H1 (cell line): ENCODE results near the gene UBE3C. TPM values are rescaled to one million over a fixed set of nuclear protein-coding genes. Genes with fewer than 3 reads are reported as not detected.
"Not testable (repeated sequence)": the region's sequence is repeated elsewhere in the genome, so short reads cannot be mapped to it uniquely, and the experiment has no call there.

Experiments used
- CTCF ChIA-PET: fragments of 300-600 bp; sonication (Branson Sonifier 250); formaldehyde crosslinking; loops from one replicate; lab custom pipeline; 2021; ENCODE audit not compliant: partially characterized antibody; lab: Charles Lee
- POLR2A ChIA-PET: fragments of 300-600 bp; sonication (Branson Sonifier 250); formaldehyde crosslinking; loops from one replicate; lab custom pipeline; 2021; ENCODE audit warnings: inconsistent platforms; ENCODE audit not compliant: partially characterized antibody; lab: Charles Lee
- DNase-seq, 2 experiments: peaks; one replicate each; pipeline versions ENCODE4 v3.0.0 to v3.0.0-alpha.2; 2010 to 2022; ENCODE audit warnings: low spot score in 2 of 2, low read depth in 1 of 2, mixed read lengths in 1 of 2
- FAIRE-seq: peaks from 2 replicates; lab custom pipeline; 2011; peaks lifted over from hg19 to GRCh38; lab: Jason Lieb, UNC
- H2AFZ ChIP-seq: 2 replicates; pipeline ENCODE4 v1.8.1; 2012; ENCODE audit warnings: low read length, inconsistent platforms
- H2AK5ac ChIP-seq: 2 replicates; pipeline ENCODE4 v1.6.1; 2013; ENCODE audit warnings: low read depth, low read length
- H2BK120ac ChIP-seq: replicated peaks from 2 replicates; pipeline ENCODE3; 2013; ENCODE audit warnings: low read depth, low read length, inconsistent platforms
- H2BK12ac ChIP-seq: 2 replicates; pipeline ENCODE4 v1.6.1; 2013; ENCODE audit warnings: low read depth, low read length
- H2BK15ac ChIP-seq: 2 replicates; pipeline ENCODE4 v1.6.1; 2013; ENCODE audit warnings: low read length
- H2BK20ac ChIP-seq: 2 replicates; pipeline ENCODE4 v1.6.1; 2013; ENCODE audit warnings: low read length
- H2BK5ac ChIP-seq: 2 replicates; pipeline ENCODE4 v1.6.1; 2013; ENCODE audit warnings: low read depth, low read length
- H3K14ac ChIP-seq: 2 replicates; pipeline ENCODE4 v1.6.1; 2013; ENCODE audit warnings: inconsistent platforms; ENCODE audit not compliant: insufficient read length
- H3K18ac ChIP-seq: 2 replicates; pipeline ENCODE4 v1.6.1; 2013; ENCODE audit warnings: low read length; ENCODE audit errors: extremely low read depth
- H3K23ac ChIP-seq: 2 replicates; pipeline ENCODE4 v1.6.1; 2013; ENCODE audit warnings: inconsistent platforms; ENCODE audit not compliant: insufficient read length
- H3K23me2 ChIP-seq: 2 replicates; pipeline ENCODE4 v1.6.1; 2013; ENCODE audit warnings: low read depth, low read length
- H3K27ac ChIP-seq: 2 replicates; pipeline ENCODE4 v1.6.1; 2011; ENCODE audit warnings: low read depth, low read length, inconsistent platforms
- H3K27me3 ChIP-seq, 4 experiments: replicated peaks in 1 of 4; 1 replicate in 1 of 4; 2 replicates in 3 of 4; pipeline versions ENCODE4 v1.6.1 to v1.8.1; 2011 to 2013; ENCODE audit warnings: low read length in 3 of 4, mild to moderate bottlenecking in 3 of 4, inconsistent platforms in 2 of 4, mixed read lengths in 2 of 4, moderate library complexity in 1 of 4; ENCODE audit not compliant: control insufficient read depth in 3 of 4, insufficient read depth in 3 of 4; ENCODE audit errors: extremely low read depth in 1 of 4
- H3K36me3 ChIP-seq, 4 experiments: 2 replicates each; pipeline versions ENCODE4 v1.6.1 to v1.8.1; 2011 to 2013; ENCODE audit warnings: mild to moderate bottlenecking in 4 of 4, low read length in 3 of 4, moderate library complexity in 2 of 4, control low read depth in 1 of 4, inconsistent platforms in 1 of 4; ENCODE audit not compliant: insufficient read depth in 4 of 4, control insufficient read depth in 2 of 4
- H3K4ac ChIP-seq: replicated peaks from 2 replicates; pipeline ENCODE3; 2013; ENCODE audit warnings: low read length, low read depth, mixed read lengths, inconsistent platforms; ENCODE audit not compliant: insufficient read length
- H3K4me1 ChIP-seq, 4 experiments: replicated peaks in 1 of 4; 1 replicate in 1 of 4; 2 replicates in 3 of 4; pipeline versions ENCODE4 v1.6.1 to v1.8.1; 2011 to 2013; ENCODE audit warnings: low read length in 3 of 4, inconsistent platforms in 2 of 4, mixed read lengths in 1 of 4; ENCODE audit not compliant: insufficient read depth in 4 of 4, control insufficient read depth in 3 of 4
- H3K4me2 ChIP-seq, 2 experiments: 2 replicates each; pipeline versions ENCODE4 v1.6.1 to v1.8.1; 2011 to 2013; ENCODE audit warnings: low read depth in 2 of 2, low read length in 2 of 2, control low read depth in 1 of 2, inconsistent platforms in 1 of 2, mild to moderate bottlenecking in 1 of 2; ENCODE audit not compliant: insufficient read depth in 1 of 2
- H3K4me3 ChIP-seq, 4 experiments: fragments of 200-600, 300-600 bp in 1 of 4; sonication (generic), shearing (Covaris generic), sonication (Bioruptor Twin) in 1 of 4; 2 replicates each; pipeline versions ENCODE4 v1.5.1 to v1.8.1; 2011 to 2016; ENCODE audit warnings: low read length in 4 of 4, low read depth in 3 of 4, control low read depth in 2 of 4, inconsistent platforms in 2 of 4, mild to moderate bottlenecking in 2 of 4, mixed read lengths in 1 of 4, moderate library complexity in 1 of 4; ENCODE audit not compliant: insufficient read depth in 2 of 4; ENCODE audit errors: extremely low read depth in 1 of 4
- H3K56ac ChIP-seq: replicated peaks from 2 replicates; pipeline ENCODE3; 2013; ENCODE audit warnings: low read depth, mild to moderate bottlenecking, mixed read lengths, low read length, inconsistent platforms; ENCODE audit not compliant: insufficient read length
- H3K79me1 ChIP-seq: 2 replicates; pipeline ENCODE4 v1.6.1; 2013; ENCODE audit warnings: low read depth, low read length, control low read depth
- H3K79me2 ChIP-seq, 2 experiments: 2 replicates each; pipeline versions ENCODE4 v1.6.1 to v1.8.1; 2012 to 2013; ENCODE audit warnings: low read length in 2 of 2, mild to moderate bottlenecking in 2 of 2, inconsistent platforms in 1 of 2; ENCODE audit not compliant: insufficient read depth in 2 of 2, control insufficient read depth in 1 of 2
- H3K9ac ChIP-seq, 4 experiments: replicated peaks in 1 of 4; 1 replicate in 1 of 4; 2 replicates in 3 of 4; pipeline versions ENCODE4 v1.6.1 to v1.8.1; 2011 to 2013; ENCODE audit warnings: low read depth in 3 of 4, low read length in 3 of 4, control low read depth in 2 of 4, mild to moderate bottlenecking in 2 of 4, moderate library complexity in 2 of 4, inconsistent platforms in 1 of 4; ENCODE audit errors: extremely low read depth in 1 of 4
- H3K9me3 ChIP-seq, 2 experiments: 2 replicates each; pipeline versions ENCODE4 v1.6.1 to v1.8.1; 2012 to 2013; ENCODE audit warnings: mild to moderate bottlenecking in 2 of 2, moderate library complexity in 2 of 2, control low read depth in 1 of 2, inconsistent platforms in 1 of 2, low read depth in 1 of 2, low read length in 1 of 2, mixed read lengths in 1 of 2; ENCODE audit not compliant: insufficient read depth in 2 of 2
- H4K20me1 ChIP-seq, 2 experiments: replicated peaks in 1 of 2; 2 replicates each; pipeline versions ENCODE3 to v1.8.1; 2011 to 2013; ENCODE audit warnings: inconsistent platforms in 2 of 2, low read length in 2 of 2, mild to moderate bottlenecking in 1 of 2; ENCODE audit not compliant: insufficient read depth in 2 of 2, control insufficient read depth in 1 of 2
- H4K5ac ChIP-seq: 2 replicates; pipeline ENCODE4 v1.6.1; 2013; ENCODE audit warnings: low read length, low read depth, mixed read lengths, inconsistent platforms; ENCODE audit not compliant: insufficient read length
- H4K8ac ChIP-seq: 2 replicates; pipeline ENCODE4 v1.8.0; 2013; ENCODE audit warnings: mild to moderate bottlenecking, moderate library complexity, low read length, inconsistent platforms; ENCODE audit not compliant: insufficient read depth; ENCODE audit errors: extremely low read depth
- H4K91ac ChIP-seq: replicated peaks from 2 replicates; pipeline ENCODE3; 2013; ENCODE audit warnings: low read length, mixed read lengths, inconsistent platforms; ENCODE audit not compliant: insufficient read length
- WGBS, 2 experiments: shearing (Covaris generic) in 1 of 2; methylation state at CpG; one replicate each; pipeline versions ENCODE4 v1.1.6 to v1.1.7; 2013 to 2015; ENCODE audit warnings: low lambda C conversion rate in 2 of 2, mixed read lengths in 2 of 2, inconsistent platforms in 1 of 2, low coverage in 1 of 2, missing lambda C conversion rate in 1 of 2; ENCODE audit not compliant: insufficient replicate concordance in 2 of 2, insufficient coverage in 1 of 2, insufficient read length in 1 of 2; ENCODE audit errors: extremely low coverage in 1 of 2, missing lambda C conversion rate in 1 of 2; 5-methylcytosine and 5-hydroxymethylcytosine counted together
- polyA plus RNA-seq, 7 experiments: library from polyadenylated mRNA; depleted of rRNA in 3 of 7; stranded (reverse) in 5 of 7; unstranded in 2 of 7; fragments of >200 nt in 5 of 7; fragments of 200-250 nt in 2 of 7; gene quantifications; 1 replicate in 5 of 7; 2 replicates in 1 of 7; 4 replicates in 1 of 7; pipeline versions ENCODE4 v1.2.1 to v1.2.3, GENCODE V29; 2011 to 2013; ENCODE audit warnings: missing spikeins in 2 of 7, mixed read lengths in 2 of 7
- total RNA-seq: library from RNA; stranded (reverse); fragmentation: NEBNext Ultra II Directional; extraction: Animal tissue kit (Norgen Biotek cat#: 25700); gene quantifications from 2 replicates; pipeline ENCODE4 v1.2.1, GENCODE V29; 2021

The UBE3C gene
- total and polyA plus RNA-seq, 2 of the 8 experiments (the other 6 are each of a cell fraction or from before 2014, with no cell fraction given), result 32.0 to 54.1 TPM

GRCh38 chr7:157254781-157255180, 116.1 kb downstream of the UBE3C start:
- H3K4me3 ChIP-seq, H3K27ac ChIP-seq, H2AK5ac ChIP-seq, H3K18ac ChIP-seq, H4K20me1 ChIP-seq, H2BK20ac ChIP-seq, H3K9ac ChIP-seq, H2BK12ac ChIP-seq, POLR2A ChIA-PET, H2BK120ac ChIP-seq, DNase-seq, H3K56ac ChIP-seq, H4K91ac ChIP-seq, H2BK15ac ChIP-seq, H3K4me1 ChIP-seq, H3K23ac ChIP-seq, H3K14ac ChIP-seq, FAIRE-seq, H3K79me1 ChIP-seq, H2BK5ac ChIP-seq, H3K9me3 ChIP-seq, H3K79me2 ChIP-seq, H3K27me3 ChIP-seq, H4K5ac ChIP-seq, H3K23me2 ChIP-seq, H4K8ac ChIP-seq, H3K4ac ChIP-seq, H2AFZ ChIP-seq, H3K4me2 ChIP-seq: not testable (repeated sequence)
- CTCF ChIA-PET, result interaction anchor here (0.7 to 2.1 kb wide), 4 partner anchors 11 to 31 kb away, joined by 3 to 12 read pairs (median 4); no protein-coding TSS in a partner anchor
- peaks cover 14 to 65% (median 40%) of the 10 kb centered on the region in 4 experiments for H3K36me3 ChIP-seq
- 97% methylated on average over 18 of the region's 18 CpGs; no CpG with 5 or more reads in 1 of the 2 experiments for WGBS, 2 experiments
